Astrocyte (in vitro differentiated cells and primary cell): ENCODE measurements around the gene DIAPH1. TPM values are rescaled to one million over a fixed set of nuclear protein-coding genes. Genes with fewer than 3 reads are reported as not detected.

Source experiments
- DNase-seq: peaks from one replicate; pipeline ENCODE4 v3.0.0-alpha.2; 2010; ENCODE audit warnings: low read depth
- FAIRE-seq: peaks from 2 replicates; lab custom pipeline; 2011; peaks lifted over from hg19 to GRCh38; lab: Jason Lieb, UNC
- H2AFZ ChIP-seq: 2 replicates; pipeline ENCODE4 v1.6.0; 2012; ENCODE audit warnings: low read depth, low read length, inconsistent platforms
- H3K27ac ChIP-seq: 2 replicates; pipeline ENCODE4 v1.5.1; 2011; ENCODE audit warnings: low read depth, low read length, inconsistent platforms
- H3K27me3 ChIP-seq: 2 replicates; pipeline ENCODE4 v1.6.0; 2011; ENCODE audit warnings: low read length, inconsistent platforms; ENCODE audit not compliant: insufficient read depth
- H3K36me3 ChIP-seq: 2 replicates; pipeline ENCODE4 v1.5.1; 2011; ENCODE audit warnings: low read length, inconsistent platforms; ENCODE audit not compliant: insufficient read depth
- H3K4me1 ChIP-seq: 2 replicates; pipeline ENCODE4 v1.5.1; 2011; ENCODE audit warnings: low read length, inconsistent platforms; ENCODE audit not compliant: insufficient read depth
- H3K4me2 ChIP-seq: 2 replicates; pipeline ENCODE4 v1.6.0; 2012; ENCODE audit warnings: low read length, inconsistent platforms
- H3K4me3 ChIP-seq: 2 replicates; pipeline ENCODE4 v1.5.1; 2011; ENCODE audit warnings: low read depth, mild to moderate bottlenecking, low read length, inconsistent platforms; ENCODE audit not compliant: insufficient read depth
- H3K79me2 ChIP-seq: 2 replicates; pipeline ENCODE4 v1.6.0; 2012; ENCODE audit warnings: mild to moderate bottlenecking, low read length, inconsistent platforms; ENCODE audit not compliant: insufficient read depth
- H3K9ac ChIP-seq: 2 replicates; pipeline ENCODE4 v1.6.0; 2012; ENCODE audit warnings: mild to moderate bottlenecking, low read length, inconsistent platforms
- H3K9me3 ChIP-seq: 2 replicates; pipeline ENCODE4 v1.5.1; 2012; ENCODE audit warnings: low read depth, mild to moderate bottlenecking, low read length, inconsistent platforms; ENCODE audit not compliant: insufficient read depth
- H4K20me1 ChIP-seq: 2 replicates; pipeline ENCODE4 v1.6.0; 2012; ENCODE audit warnings: low read length, inconsistent platforms; ENCODE audit not compliant: insufficient read depth
- H3K27ac Mint-ChIP-seq: one replicate; pipeline ENCODE4 v1.8.0; 2021; ENCODE audit warnings: mild to moderate bottlenecking, mixed read lengths; ENCODE audit not compliant: unreplicated experiment
- H3K27me3 Mint-ChIP-seq: one replicate; pipeline ENCODE4 v1.8.0; 2021; ENCODE audit warnings: low read depth, mixed read lengths; ENCODE audit not compliant: unreplicated experiment
- H3K36me3 Mint-ChIP-seq: one replicate; pipeline ENCODE4 v1.8.0; 2021; ENCODE audit warnings: low read depth, mixed read lengths; ENCODE audit not compliant: unreplicated experiment
- H3K4me1 Mint-ChIP-seq: one replicate; pipeline ENCODE4 v1.8.0; 2021; ENCODE audit warnings: low read depth, mixed read lengths; ENCODE audit not compliant: unreplicated experiment
- H3K4me3 Mint-ChIP-seq: one replicate; pipeline ENCODE4 v1.8.0; 2021; ENCODE audit warnings: mild to moderate bottlenecking, moderate library complexity, mixed read lengths; ENCODE audit not compliant: unreplicated experiment
- H3K9me3 Mint-ChIP-seq: one replicate; pipeline ENCODE4 v1.8.0; 2021; ENCODE audit warnings: mild to moderate bottlenecking, mixed read lengths; ENCODE audit not compliant: unreplicated experiment
- CTCF ChIP-seq: IDR thresholded peaks from 2 replicates; pipeline ENCODE4 v1.5.1; 2011; ENCODE audit warnings: low read depth, mild to moderate bottlenecking, inconsistent platforms, low read length, moderate library complexity; ENCODE audit not compliant: insufficient read depth
- EZH2 ChIP-seq: IDR thresholded peaks from 2 replicates; pipeline ENCODE4 v1.6.1; 2012; ENCODE audit warnings: mild to moderate bottlenecking, low read length, inconsistent platforms; ENCODE audit not compliant: insufficient read depth
- total RNA-seq: library from RNA; stranded (reverse); gene quantifications from 2 replicates; pipeline ENCODE4 v1.2.1, GENCODE V29; 2021

DIAPH1 gene
- total RNA-seq, 1 donor from 2014 or later = 78.8 TPM

- Mint-ChIP-seq H3K27ac (no peak overlapping the region), H3K27me3 (no peaks in the 10 kb centered on the region), H3K9me3 (no peaks in the 10 kb centered on the region), H3K4me3 (no peak overlapping the region), H3K36me3 (peaks cover 3% of the 10 kb centered on the region), H3K4me1 (peaks cover 2% of the 10 kb centered on the region)
- Histone ChIP-seq H3K36me3 (no peaks in the 10 kb centered on the region), H2AFZ (no peak overlapping the region), H4K20me1 (peaks cover 35% of the 10 kb centered on the region), H3K4me3 (no peak overlapping the region), H3K9me3 (no peaks in the 10 kb centered on the region), H3K4me1 (no peaks in the 10 kb centered on the region), H3K27me3 (no peaks in the 10 kb centered on the region), H3K4me2 (peak overlapping the region; percentile 25), H3K9ac (no peak overlapping the region), H3K27ac (no peak overlapping the region), H3K79me2 (peaks cover 79% of the 10 kb centered on the region)
- TF ChIP-seq EZH2 = no peak
- TF ChIP-seq CTCF = no peak
- FAIRE-seq = no peak
- peak; percentile 57 for DNase-seq
Measured at GRCh38 chr5:141598391-141599345, 20.1 kb downstream of the DIAPH1 start.

DNA sequence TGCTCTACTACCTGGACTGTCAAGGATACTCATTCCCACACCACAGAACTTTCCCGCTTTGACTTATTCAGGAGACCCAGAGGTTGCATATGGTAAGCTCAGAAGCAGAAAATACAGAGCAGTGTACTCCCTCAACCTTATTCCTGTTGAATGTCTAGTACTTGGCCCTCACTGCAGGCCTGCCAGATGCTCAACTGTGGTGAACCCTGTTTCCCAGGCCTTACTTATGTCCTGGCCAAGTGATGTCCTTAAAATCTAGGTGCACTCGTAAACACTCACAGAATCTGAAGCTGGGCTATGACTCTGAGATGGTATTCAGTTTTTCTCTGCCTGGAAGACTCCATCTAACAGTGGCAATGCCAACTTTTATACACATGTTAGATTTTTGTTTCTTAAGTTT lies 21.0 kb downstream of the DIAPH1 start:
- Mint-ChIP-seq H3K4me1 (peaks cover 2% of the 10 kb centered on the region), H3K4me3 (no peak overlapping the region), H3K27ac (no peak overlapping the region), H3K36me3 (peaks cover 3% of the 10 kb centered on the region), H3K9me3 (no peaks in the 10 kb centered on the region), H3K27me3 (no peaks in the 10 kb centered on the region)
- Histone ChIP-seq H3K9ac (no peak overlapping the region), H3K4me1 (no peaks in the 10 kb centered on the region), H4K20me1 (peaks cover 34% of the 10 kb centered on the region), H3K4me2 (no peak overlapping the region), H3K27me3 (no peaks in the 10 kb centered on the region), H2AFZ (no peak overlapping the region), H3K36me3 (no peaks in the 10 kb centered on the region), H3K9me3 (no peaks in the 10 kb centered on the region), H3K79me2 (peaks cover 70% of the 10 kb centered on the region), H3K4me3 (no peak overlapping the region), H3K27ac (no peak overlapping the region)
- FAIRE-seq = no peak
- DNase-seq = no peak
- TF ChIP-seq CTCF (no peak), EZH2 (no peak)

DNA sequence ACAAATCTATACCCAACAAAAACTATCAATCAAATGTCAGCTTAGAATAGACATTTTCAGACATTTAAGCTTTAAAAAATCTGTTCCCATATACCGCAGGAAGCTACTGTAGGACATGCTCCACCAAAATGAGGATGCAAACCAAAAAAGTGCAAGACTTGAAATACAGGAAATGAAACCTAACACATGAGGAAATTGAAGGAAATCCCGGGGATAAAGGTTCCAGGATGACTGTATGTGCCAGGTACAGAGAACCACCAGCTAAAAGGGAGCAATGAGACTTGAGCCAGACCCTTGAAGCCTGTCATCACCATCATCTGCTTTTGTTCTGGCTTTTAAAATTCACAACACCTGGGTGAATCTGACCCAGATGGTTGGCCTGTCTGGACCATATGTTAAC lies 21.4 kb downstream of the DIAPH1 start:
- Histone ChIP-seq H2AFZ (no peak overlapping the region), H3K4me2 (no peak overlapping the region), H3K27ac (no peak overlapping the region), H3K4me1 (no peaks in the 10 kb centered on the region), H3K36me3 (no peaks in the 10 kb centered on the region), H3K79me2 (peaks cover 66% of the 10 kb centered on the region), H3K27me3 (no peaks in the 10 kb centered on the region), H3K4me3 (no peak overlapping the region), H3K9me3 (no peaks in the 10 kb centered on the region), H4K20me1 (peaks cover 37% of the 10 kb centered on the region), H3K9ac (no peak overlapping the region)
- H3K27ac Mint-ChIP-seq = no peak overlapping the region
- H3K9me3 Mint-ChIP-seq = no peaks in the 10 kb centered on the region
- DNase-seq (no peak), FAIRE-seq (no peak)
- TF ChIP-seq CTCF = no peak
- no peak for TF ChIP-seq EZH2
- H3K36me3 Mint-ChIP-seq = peaks cover 3% of the 10 kb centered on the region
- no peak overlapping the region for H3K4me3 Mint-ChIP-seq
- peaks cover 2% of the 10 kb centered on the region for H3K4me1 Mint-ChIP-seq
- H3K27me3 Mint-ChIP-seq = no peaks in the 10 kb centered on the region
